HFFc6 (cell line): Measurements from ENCODE around the gene MYD88. TPM values are rescaled to one million over a fixed set of nuclear protein-coding genes. Genes with fewer than 3 reads are reported as not detected.
"Not testable (repeated sequence)": the region's sequence is repeated elsewhere in the genome, so short reads cannot be mapped to it uniquely, and the experiment has no call there.

Experiments used
- DNase-seq: peaks from one replicate; pipeline ENCODE4 v3.0.0-alpha.2; 2018
- H3K27ac Mint-ChIP-seq: 2 replicates; pipeline ENCODE4 v1.8.0; 2020; ENCODE audit warnings: mild to moderate bottlenecking, mixed read lengths
- H3K27me3 Mint-ChIP-seq: 2 replicates; pipeline ENCODE4 v1.8.0; 2021; ENCODE audit warnings: mild to moderate bottlenecking, moderate library complexity, mixed read lengths; ENCODE audit not compliant: insufficient read depth
- H3K36me3 Mint-ChIP-seq: 2 replicates; pipeline ENCODE4 v1.8.0; 2021; ENCODE audit warnings: low read depth, mixed read lengths
- H3K4me1 Mint-ChIP-seq: 2 replicates; pipeline ENCODE4 v1.8.0; 2020; ENCODE audit warnings: low read depth, mixed read lengths
- H3K4me3 Mint-ChIP-seq: 2 replicates; pipeline ENCODE4 v1.8.0; 2020; ENCODE audit warnings: mild to moderate bottlenecking, moderate library complexity, mixed read lengths
- H3K9me3 Mint-ChIP-seq: 2 replicates; pipeline ENCODE4 v1.8.0; 2020; ENCODE audit warnings: mild to moderate bottlenecking, mixed read lengths
- total RNA-seq, 6 experiments: library from RNA; stranded (reverse); fragmentation: NEBNext Ultra II Directional; extraction: Animal tissue kit (Norgen Biotek cat#: 25700); gene quantifications; 2 replicates in 1 of 6; 3 replicates in 5 of 6; pipeline ENCODE4 v1.2.3, GENCODE V29; 2021
- TF ChIP-seq, protein P1 (sequence below): fragments of 200-600 bp; sonication (generic); IDR thresholded peaks from 2 replicates; pipeline ENCODE4 v1.5.0; 2021; ENCODE audit warnings: antibody characterized with exemption, mild to moderate bottlenecking

The MYD88 gene
- total RNA-seq, 6 experiments from 2014 or later: 25.1 to 31.9 (median 28.4) TPM

DNA sequence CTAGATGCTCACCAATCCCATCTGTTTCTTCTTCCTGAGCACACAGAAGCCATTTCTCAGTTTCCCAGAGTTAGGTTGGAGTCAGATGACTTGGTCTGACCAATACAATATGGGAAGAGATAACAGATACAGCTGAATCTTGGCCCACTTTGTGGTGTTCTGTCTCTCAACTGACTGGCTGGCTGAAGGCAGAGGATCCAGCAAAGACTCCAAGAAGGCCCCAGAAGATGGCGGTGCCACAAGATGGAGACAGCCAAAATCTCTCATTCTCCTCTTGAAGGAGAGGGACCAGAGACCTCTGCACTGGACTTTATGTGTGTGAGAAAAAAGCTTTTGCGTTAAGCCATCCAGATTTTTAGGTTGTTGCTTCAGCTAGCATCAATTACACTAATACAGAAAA, 18.7 kb downstream of the MYD88 start:
- Mint-ChIP-seq H3K27ac (no peak overlapping the region), H3K9me3 (no peaks in the 10 kb centered on the region), H3K4me3 (no peak overlapping the region), H3K36me3 (no peaks in the 10 kb centered on the region), H3K27me3 (no peaks in the 10 kb centered on the region), H3K4me1 (peaks cover 24% of the 10 kb centered on the region)
- DNase-seq: no peak
- TF ChIP-seq, protein P1, sequence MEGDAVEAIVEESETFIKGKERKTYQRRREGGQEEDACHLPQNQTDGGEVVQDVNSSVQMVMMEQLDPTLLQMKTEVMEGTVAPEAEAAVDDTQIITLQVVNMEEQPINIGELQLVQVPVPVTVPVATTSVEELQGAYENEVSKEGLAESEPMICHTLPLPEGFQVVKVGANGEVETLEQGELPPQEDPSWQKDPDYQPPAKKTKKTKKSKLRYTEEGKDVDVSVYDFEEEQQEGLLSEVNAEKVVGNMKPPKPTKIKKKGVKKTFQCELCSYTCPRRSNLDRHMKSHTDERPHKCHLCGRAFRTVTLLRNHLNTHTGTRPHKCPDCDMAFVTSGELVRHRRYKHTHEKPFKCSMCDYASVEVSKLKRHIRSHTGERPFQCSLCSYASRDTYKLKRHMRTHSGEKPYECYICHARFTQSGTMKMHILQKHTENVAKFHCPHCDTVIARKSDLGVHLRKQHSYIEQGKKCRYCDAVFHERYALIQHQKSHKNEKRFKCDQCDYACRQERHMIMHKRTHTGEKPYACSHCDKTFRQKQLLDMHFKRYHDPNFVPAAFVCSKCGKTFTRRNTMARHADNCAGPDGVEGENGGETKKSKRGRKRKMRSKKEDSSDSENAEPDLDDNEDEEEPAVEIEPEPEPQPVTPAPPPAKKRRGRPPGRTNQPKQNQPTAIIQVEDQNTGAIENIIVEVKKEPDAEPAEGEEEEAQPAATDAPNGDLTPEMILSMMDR: no peak

DNA sequence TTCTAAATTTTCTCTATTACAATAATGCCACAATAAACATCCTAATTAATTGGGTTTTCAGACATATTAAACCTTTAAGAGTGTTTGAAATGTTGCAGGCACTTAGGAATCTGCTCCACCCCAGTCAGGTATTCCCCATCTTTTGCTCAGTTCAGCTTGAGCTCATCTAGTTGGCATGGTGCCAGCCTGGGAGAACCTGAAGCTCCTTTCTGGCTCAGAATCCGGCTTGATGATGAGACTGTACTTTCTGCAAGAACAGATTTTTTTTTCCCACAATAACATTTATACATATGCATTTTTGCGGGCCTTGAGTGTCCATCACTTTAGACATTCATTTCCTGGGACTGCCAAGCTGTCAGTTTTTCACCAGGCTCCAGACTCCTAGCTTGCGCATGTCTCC, 19.1 kb downstream of the MYD88 start:
- Mint-ChIP-seq H3K4me3 (no peak overlapping the region), H3K27ac (no peak overlapping the region), H3K9me3 (no peaks in the 10 kb centered on the region), H3K36me3 (no peaks in the 10 kb centered on the region), H3K4me1 (peaks cover 21% of the 10 kb centered on the region), H3K27me3 (no peaks in the 10 kb centered on the region)
- TF ChIP-seq, protein P1: no peak
- no peak for DNase-seq

DNA sequence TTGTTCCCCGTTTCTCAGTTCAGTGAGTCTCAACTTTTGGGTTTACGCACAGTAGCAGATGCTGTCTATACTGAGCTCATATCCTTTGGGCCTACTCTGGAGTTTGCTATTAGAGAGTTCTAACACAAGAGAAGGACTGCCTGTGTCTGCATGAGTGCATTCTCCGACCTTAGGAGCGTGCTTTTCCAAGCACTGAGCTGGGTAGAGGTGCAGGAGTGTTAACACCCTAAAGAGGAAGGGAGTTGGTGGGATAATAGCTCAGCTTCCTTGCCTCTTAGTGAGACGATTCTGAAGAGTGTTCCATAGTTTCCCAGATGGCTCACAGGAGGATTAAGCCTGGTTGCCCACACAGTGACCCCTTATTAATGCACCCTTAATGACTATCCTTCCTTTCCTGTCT, 20.0 kb downstream of the MYD88 start:
- Mint-ChIP-seq H3K27ac (no peak overlapping the region), H3K36me3 (no peaks in the 10 kb centered on the region), H3K4me3 (no peak overlapping the region), H3K9me3 (no peaks in the 10 kb centered on the region), H3K27me3 (no peaks in the 10 kb centered on the region), H3K4me1 (peaks cover 13% of the 10 kb centered on the region)
- TF ChIP-seq, protein P1: no peak
- no peak for DNase-seq

DNA sequence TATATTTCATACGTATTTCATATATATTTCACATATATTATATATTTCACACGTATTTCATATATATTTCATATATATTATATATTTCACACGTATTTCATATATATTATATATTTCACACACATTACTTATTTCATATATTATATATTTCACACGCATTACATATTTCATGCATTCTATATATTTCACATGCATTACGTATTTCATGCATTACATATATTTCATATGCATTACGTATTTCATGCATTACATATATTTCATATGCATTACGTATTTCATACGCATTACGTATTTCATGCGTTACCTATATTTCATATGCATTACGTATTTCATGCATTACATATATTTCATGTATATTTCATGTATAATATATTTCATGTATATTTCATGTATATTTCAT, 22.2 kb downstream of the MYD88 start:
- H3K27ac Mint-ChIP-seq, H3K9me3 Mint-ChIP-seq, H3K36me3 Mint-ChIP-seq, H3K27me3 Mint-ChIP-seq, DNase-seq, H3K4me1 Mint-ChIP-seq, H3K4me3 Mint-ChIP-seq: not testable (repeated sequence)

DNA sequence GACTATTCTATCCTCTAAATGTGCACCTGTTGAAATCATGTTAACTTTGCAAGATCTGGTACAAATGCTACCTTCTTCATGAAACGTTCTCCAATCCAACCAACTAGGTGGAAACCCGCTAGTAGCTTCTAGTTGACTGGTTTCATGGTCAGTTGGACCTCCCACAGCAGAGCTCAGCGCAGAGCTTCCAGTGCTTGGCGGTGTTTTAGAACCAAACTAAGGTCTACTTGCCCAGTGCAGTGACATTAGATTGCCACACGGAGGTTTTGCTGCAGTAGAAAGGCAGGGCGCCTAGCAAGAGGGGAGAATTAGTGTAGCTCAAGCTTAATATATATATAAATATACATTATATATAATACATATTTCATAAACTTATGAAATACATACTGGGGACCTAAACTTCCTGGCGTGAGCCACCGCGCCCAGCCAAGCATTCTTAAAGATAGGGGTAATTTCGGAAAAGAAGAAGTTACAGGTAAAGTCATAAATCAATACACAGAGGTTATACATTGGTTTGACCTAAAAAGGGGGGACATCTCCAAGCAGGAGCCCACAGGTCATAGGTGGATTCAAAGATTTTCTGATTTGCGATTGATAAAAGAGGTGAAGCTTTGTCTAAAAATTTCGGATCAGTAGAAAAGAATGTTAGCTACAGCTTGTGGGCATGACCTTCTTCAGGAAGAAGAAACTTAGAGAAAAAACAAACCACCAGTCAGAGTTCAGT, 24.8 kb downstream of the MYD88 start:
- Mint-ChIP-seq H3K4me1 (peaks cover 30% of the 10 kb centered on the region), H3K36me3 (peaks cover 21% of the 10 kb centered on the region), H3K9me3 (peaks cover 3% of the 10 kb centered on the region; the same call in 1 of the 2 replicates), H3K27me3 (peaks cover 4% of the 10 kb centered on the region; the same call in 1 of the 2 replicates), H3K27ac (no peak overlapping the region), H3K4me3 (0 out of 2 replicates have a peak overlapping the region, but pooled peaks have one; percentile 95)
- no peak for DNase-seq
- TF ChIP-seq, protein P1: peak; percentile 49

DNA sequence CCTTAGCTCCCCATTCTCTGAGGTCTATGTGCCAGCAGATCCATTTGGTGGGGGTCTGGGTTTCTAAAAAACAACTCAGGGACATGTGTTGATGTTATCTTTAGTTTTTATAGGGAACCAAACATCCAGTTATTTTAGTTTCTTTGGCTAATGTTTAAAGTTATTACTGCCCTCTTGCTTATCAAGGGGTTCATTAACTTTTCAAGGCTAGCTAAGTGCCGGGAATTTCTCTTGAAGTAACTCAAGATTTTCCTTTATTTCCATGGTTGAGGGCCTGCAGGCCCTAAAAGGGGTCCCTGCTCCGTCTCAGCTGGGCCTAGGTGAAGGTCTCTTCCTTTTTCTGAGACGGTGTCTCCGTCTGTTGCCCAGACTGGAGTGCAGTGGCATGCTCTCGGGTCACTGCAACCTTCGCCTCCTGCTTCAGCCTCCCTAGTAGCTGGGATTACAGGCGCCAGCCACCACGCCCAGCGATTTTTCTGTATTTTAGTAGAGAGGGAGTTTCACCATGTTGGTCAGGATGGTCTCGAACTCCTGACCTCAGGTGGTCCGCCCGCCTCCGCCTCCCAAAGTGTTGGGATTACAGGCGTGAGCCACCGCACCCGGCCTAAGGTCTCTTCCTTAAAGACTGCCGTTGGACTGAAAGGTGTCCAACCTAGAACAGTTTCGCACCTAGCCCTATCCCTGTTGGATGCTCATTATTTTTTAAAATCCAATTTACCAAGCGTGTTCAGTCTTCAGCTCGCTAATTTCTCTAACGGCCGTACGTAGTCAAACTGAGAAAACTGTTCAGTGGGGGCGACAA, 25.6 kb downstream of the MYD88 start:
- H3K4me3 Mint-ChIP-seq: peak overlapping the region; percentile 95
- H3K27ac Mint-ChIP-seq: peak overlapping the region; percentile 100
- no peak for DNase-seq
- H3K27me3 Mint-ChIP-seq: peaks cover 4% of the 10 kb centered on the region; the same call in 1 of the 2 replicates
- peaks cover 38% of the 10 kb centered on the region for H3K4me1 Mint-ChIP-seq
- TF ChIP-seq, protein P1: no peak
- peaks cover 3% of the 10 kb centered on the region; the same call in 1 of the 2 replicates for H3K9me3 Mint-ChIP-seq
- H3K36me3 Mint-ChIP-seq: peaks cover 21% of the 10 kb centered on the region
